ENCODE data around the gene SHISAL1.
"Not testable (repeated sequence)": the region's sequence is repeated elsewhere in the genome, so short reads cannot be mapped to it uniquely, and the experiment has no call there.

The SHISAL1 gene

DNA sequence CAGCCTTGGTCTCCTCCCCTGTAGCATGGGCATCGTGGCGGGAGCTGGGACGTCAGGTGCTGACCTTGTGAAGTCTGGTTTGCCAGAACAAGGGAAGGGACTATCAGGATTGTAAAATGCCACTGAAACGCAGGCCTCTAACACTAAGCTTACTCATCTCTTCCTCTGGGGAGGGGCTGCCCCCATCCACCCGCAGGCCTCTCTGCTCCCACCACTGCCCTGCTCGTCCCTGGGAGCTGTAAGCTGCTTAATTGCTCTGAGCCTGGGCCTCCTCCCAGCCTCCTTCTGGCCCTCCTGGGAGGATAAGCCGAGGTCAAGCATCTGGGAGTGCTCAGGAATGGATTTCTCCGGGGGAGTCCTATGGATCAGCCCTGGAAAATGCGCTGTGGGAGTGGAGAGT is 8.4 kb downstream of the SHISAL1 start:
- no peak for DNase-seq

GRCh38 chr22:44302363-44302762 is 10.4 kb downstream of the SHISAL1 start:
- DNase-seq, result not testable (repeated sequence)

DNA sequence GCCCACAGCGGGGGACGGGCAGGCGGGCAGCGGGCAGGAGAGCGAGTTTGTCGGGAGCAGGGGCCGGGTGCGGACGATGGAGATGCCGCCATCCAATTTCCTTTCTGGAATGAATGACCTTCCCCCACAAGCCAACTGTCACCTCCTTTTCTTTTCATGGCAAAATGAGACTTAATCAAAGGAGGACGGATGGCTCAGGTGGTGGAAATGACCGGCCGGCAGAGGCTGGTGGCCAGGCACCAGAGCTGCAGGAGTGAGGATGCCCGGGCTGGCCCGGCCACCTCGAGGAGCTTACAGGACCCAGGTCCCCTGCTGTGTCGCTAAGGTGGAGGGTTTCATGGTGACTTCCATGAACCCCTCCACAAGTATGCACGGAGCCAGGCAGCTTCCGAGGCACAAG is 11.7 kb downstream of the SHISAL1 start:
- no peak for DNase-seq

- no peak for DNase-seq
Observed at GRCh38 chr22:44299124-44299523, 13.6 kb downstream of the SHISAL1 start.

GRCh38 chr22:44298406-44299091 is 14.2 kb downstream of the SHISAL1 start:
- no peak for DNase-seq

GRCh38 chr22:44297470-44298061 is 15.2 kb downstream of the SHISAL1 start:
- DNase-seq, result no peak

DNA sequence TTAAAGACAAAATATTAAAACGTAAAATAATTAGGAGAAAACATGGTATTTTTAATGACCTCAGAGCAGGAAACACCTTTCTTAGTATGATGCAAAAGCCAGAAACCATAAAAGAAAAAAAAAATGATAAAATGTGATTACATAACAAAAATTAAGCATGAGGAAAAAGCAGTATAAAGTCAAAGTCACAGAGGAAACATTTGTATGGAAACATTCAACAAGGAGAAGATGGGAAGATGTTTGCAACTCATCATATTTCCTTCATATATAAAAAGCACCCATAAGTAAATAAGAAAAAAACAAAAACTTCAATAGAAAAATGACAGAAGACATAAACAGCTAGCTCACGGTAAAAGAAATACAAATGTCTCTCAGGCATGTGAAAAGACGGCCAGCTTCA is 17.3 kb downstream of the SHISAL1 start:
- no peak for DNase-seq

GRCh38 chr22:44293876-44294275 is 18.9 kb downstream of the SHISAL1 start:
- peak in 3 of 58 donors; percentile 24 to 33 (median 26) for DNase-seq

DNA sequence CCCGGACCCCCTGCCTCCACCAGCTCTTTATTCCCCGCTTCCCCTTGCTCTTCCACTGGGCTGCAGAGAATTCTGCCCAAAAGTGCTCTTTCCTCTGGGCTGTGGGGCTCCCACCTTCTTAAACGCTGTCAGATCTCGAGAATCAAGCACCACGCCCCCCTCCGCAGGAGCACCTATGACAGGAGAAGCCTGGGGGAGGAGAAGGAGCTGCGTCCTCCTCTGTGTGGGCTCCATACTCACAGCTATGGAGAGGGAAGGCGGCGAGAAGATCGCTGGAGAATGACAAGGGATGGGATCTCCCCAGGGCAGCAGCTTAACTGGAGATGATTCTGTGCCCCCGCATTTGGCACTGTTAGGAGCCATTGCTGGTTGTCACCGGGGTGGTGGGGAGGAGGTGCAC is 19.7 kb downstream of the SHISAL1 start:
- peak in 8 of 58 donors; percentile 5 to 41 (median 16) for DNase-seq

GRCh38 chr22:44292521-44292920 is 20.2 kb downstream of the SHISAL1 start:
- DNase-seq, result no peak

- no peak for DNase-seq
Observed at GRCh38 chr22:44291674-44292360, 20.9 kb downstream of the SHISAL1 start.

GRCh38 chr22:44291265-44291664 is 21.5 kb downstream of the SHISAL1 start:
- no peak for DNase-seq

- no peak for DNase-seq
Observed at GRCh38 chr22:44289414-44290171, 23.2 kb downstream of the SHISAL1 start.

- no peak for DNase-seq
Observed at GRCh38 chr22:44288913-44289312, 23.8 kb downstream of the SHISAL1 start.

- no peak for DNase-seq
Observed at GRCh38 chr22:44287741-44288140, 25.0 kb downstream of the SHISAL1 start.

- DNase-seq, result no peak
Observed at GRCh38 chr22:44287121-44287693, 25.5 kb downstream of the SHISAL1 start.

DNA sequence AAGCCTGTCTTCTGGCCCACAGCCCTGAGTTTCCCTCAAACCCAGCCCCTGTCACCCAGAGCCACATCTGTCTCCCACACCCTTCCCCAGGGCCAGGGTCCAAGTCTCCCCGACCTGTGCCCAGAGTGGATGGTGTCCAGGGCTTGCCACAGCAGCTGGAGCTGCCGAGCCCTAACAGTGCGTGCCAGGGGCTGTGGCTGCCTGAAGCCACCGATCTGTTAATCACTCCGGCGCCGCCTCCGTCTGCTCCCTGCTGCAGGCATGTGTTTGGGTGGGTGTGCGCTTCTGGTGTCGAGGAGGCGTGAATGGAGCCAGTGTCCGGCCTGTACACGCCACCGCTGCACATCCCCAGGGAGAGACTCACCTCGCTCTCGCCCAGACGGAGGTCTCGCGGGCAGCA is 26.1 kb downstream of the SHISAL1 start:
- DNase-seq, result peak in 6 of 58 donors; percentile 3 to 30 (median 9)

GRCh38 chr22:44284711-44285110 is 28.0 kb downstream of the SHISAL1 start:
- DNase-seq, result no peak

- no peak for DNase-seq
Observed at GRCh38 chr22:44281768-44282637, 30.7 kb downstream of the SHISAL1 start.

DNA sequence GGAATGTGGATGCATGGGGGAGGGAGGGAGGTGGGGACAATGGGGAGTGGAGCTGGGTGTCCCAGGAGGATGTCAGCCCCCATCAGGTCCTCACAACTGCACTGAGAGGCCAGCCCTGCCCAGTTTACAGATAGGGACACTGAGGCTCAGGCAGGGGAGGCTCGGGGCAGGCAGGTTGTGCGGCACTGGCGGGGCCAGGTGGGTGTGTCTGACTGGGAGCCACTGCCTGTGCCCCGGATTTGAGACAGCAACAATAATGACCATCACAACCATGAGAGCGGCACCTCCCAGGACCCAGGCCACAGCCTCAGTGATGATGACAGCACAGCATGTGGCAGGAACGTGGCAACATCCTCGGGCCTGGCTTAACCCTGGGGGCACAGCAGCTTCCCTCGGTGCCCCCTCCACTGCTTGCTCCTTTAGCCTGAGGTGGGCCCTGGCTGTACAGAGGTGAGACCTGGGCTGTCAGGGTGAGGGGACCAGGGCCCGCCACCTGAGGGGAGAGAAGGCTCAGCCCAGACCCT is 32.0 kb downstream of the SHISAL1 start:
- no peak for DNase-seq

Measured in anterior cingulate cortex (tissue), 58 donors.